GM12801 (cell line): ENCODE results near the gene LY86.

Experiments
- CTCF ChIP-seq: IDR thresholded peaks from one replicate; pipeline ENCODE4 v1.5.1; 2011; ENCODE audit warnings: control low read depth; ENCODE audit not compliant: insufficient read length; ENCODE audit errors: extremely low read depth

Gene LY86

GRCh38 chr6:6584310-6585002, 4.1 kb upstream of the LY86 start:
- no peak for TF ChIP-seq CTCF

GRCh38 chr6:6585003-6585311, 3.6 kb upstream of the LY86 start:
- no peak for TF ChIP-seq CTCF

GRCh38 chr6:6586167-6586566, 2.4 kb upstream of the LY86 start:
- no peak for TF ChIP-seq CTCF

GRCh38 chr6:6586671-6587526, 1.6 kb upstream of the LY86 start:
- TF ChIP-seq CTCF, result no peak

GRCh38 chr6:6587696-6588063, 840 bp upstream of the LY86 start:
- no peak for TF ChIP-seq CTCF

- no peak for TF ChIP-seq CTCF
Observed at GRCh38 chr6:6588924-6589709, 597 bp downstream of the LY86 start.

GRCh38 chr6:6590530-6590929, 2.0 kb downstream of the LY86 start:
- TF ChIP-seq CTCF, result no peak
